OCI-LY3 (cell line): ENCODE measurements around the gene RGS13.

Experiments used
- H2AFZ ChIP-seq: fragments of 200-600, 300-600 bp; shearing (Covaris generic); 2 replicates; pipeline ENCODE4 v1.6.0; 2014; ENCODE audit warnings: antibody characterized with exemption, low read depth, low read length
- H3K27ac ChIP-seq: fragments of 200-600, 300-600 bp; sonication (generic); 2 replicates; pipeline ENCODE4 v1.5.1; 2014; ENCODE audit warnings: mild to moderate bottlenecking, low read length, moderate library complexity, mixed read lengths
- H3K27me3 ChIP-seq: fragments of 200-600, 300-600 bp; sonication (generic); 2 replicates; pipeline ENCODE4 v1.6.1; 2014; ENCODE audit warnings: low read depth, low read length, mixed read lengths
- H3K36me3 ChIP-seq: fragments of 200-600, 300-600 bp; sonication (generic); replicated peaks from 2 replicates; pipeline ENCODE3; 2014; ENCODE audit warnings: low read depth, low read length, mixed read lengths
- H3K4me1 ChIP-seq: fragments of 300-600, 200-600 bp; sonication (generic); 2 replicates; pipeline ENCODE4 v1.6.1; 2014; ENCODE audit warnings: low read length, mixed read lengths
- H3K4me2 ChIP-seq: fragments of 200-600, 300-600 bp; sonication (generic); 2 replicates; pipeline ENCODE4 v1.6.1; 2014; ENCODE audit warnings: low read length, mixed read lengths
- H3K4me3 ChIP-seq: fragments of 300-600, 200-600 bp; sonication (generic); 2 replicates; pipeline ENCODE4 v1.5.1; 2014; ENCODE audit warnings: antibody characterized with exemption, mild to moderate bottlenecking, low read length, moderate library complexity
- H3K79me2 ChIP-seq: fragments of 300-600, 200-600 bp; shearing (Covaris generic); 2 replicates; pipeline ENCODE4 v1.6.1; 2014; ENCODE audit warnings: mild to moderate bottlenecking, low read length, mixed read lengths
- H3K9ac ChIP-seq: fragments of 300-600, 200-600 bp; shearing (Covaris generic); 2 replicates; pipeline ENCODE4 v1.6.0; 2014; ENCODE audit warnings: mild to moderate bottlenecking, low read length, moderate library complexity
- H3K9me3 ChIP-seq: fragments of 200-600, 300-600 bp; shearing (Covaris generic); 2 replicates; pipeline ENCODE4 v1.6.1; 2014; ENCODE audit warnings: low read length, mixed read lengths; ENCODE audit not compliant: insufficient read depth
- H4K20me1 ChIP-seq: fragments of 200-600, 300-600 bp; sonication (generic); 2 replicates; pipeline ENCODE4 v1.6.1; 2016; ENCODE audit warnings: low read length, mixed read lengths; ENCODE audit not compliant: insufficient read depth
- CTCF ChIP-seq: fragments of 200-600, 300-600 bp; sonication (generic); IDR thresholded peaks from 2 replicates; pipeline ENCODE4 v1.5.1; 2014; ENCODE audit warnings: antibody characterized with exemption, low read length, low read depth
- EZH2phosphoT487 ChIP-seq: fragments of 200-600 bp; shearing (Covaris generic); IDR thresholded peaks from 2 replicates; pipeline ENCODE4 v1.6.1; 2018; ENCODE audit warnings: antibody characterized with exemption, mixed run types, low read depth

The RGS13 gene

DNA sequence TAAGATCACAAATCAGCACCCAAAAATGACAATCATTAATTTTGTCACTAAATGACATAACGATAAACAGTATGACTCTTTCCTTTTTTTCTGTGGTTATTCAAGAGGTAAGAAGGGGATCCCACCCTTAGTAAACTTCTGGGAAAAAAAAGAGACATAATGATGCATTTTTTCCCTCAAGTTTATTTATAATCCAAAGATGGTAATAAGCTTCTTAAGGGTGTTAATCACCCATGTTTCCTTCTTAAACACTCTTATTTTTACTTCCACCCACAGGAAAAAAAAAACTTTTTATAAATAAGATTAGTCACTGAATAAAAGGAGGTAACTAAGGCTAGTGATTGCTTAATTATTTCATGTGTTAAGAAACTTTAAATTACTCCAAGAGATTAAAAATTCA is 35.7 kb upstream of the RGS13 start:
- H2AFZ ChIP-seq, result no peak overlapping the region
- H3K27me3 ChIP-seq, result no peaks in the 10 kb centered on the region
- no peaks in the 10 kb centered on the region for H3K9me3 ChIP-seq
- no peak overlapping the region for H3K4me3 ChIP-seq
- no peaks in the 10 kb centered on the region for H3K79me2 ChIP-seq
- TF ChIP-seq CTCF, result no peak
- TF ChIP-seq EZH2phosphoT487, result no peak
- no peaks in the 10 kb centered on the region for H3K36me3 ChIP-seq
- H4K20me1 ChIP-seq, result no peaks in the 10 kb centered on the region
- peaks cover 26% of the 10 kb centered on the region for H3K4me1 ChIP-seq
- H3K9ac ChIP-seq, result no peak overlapping the region
- no peak overlapping the region for H3K4me2 ChIP-seq
- no peak overlapping the region for H3K27ac ChIP-seq

- no peaks in the 10 kb centered on the region for H3K36me3 ChIP-seq
- H2AFZ ChIP-seq, result no peak overlapping the region
- no peaks in the 10 kb centered on the region for H3K27me3 ChIP-seq
- no peaks in the 10 kb centered on the region for H4K20me1 ChIP-seq
- no peak overlapping the region for H3K9ac ChIP-seq
- H3K9me3 ChIP-seq, result no peaks in the 10 kb centered on the region
- no peak overlapping the region for H3K27ac ChIP-seq
- peaks cover 33% of the 10 kb centered on the region for H3K4me1 ChIP-seq
- TF ChIP-seq CTCF (no peak), EZH2phosphoT487 (no peak)
- no peaks in the 10 kb centered on the region for H3K79me2 ChIP-seq
- no peak overlapping the region for H3K4me2 ChIP-seq
- no peak overlapping the region for H3K4me3 ChIP-seq
Observed at GRCh38 chr1:192601143-192601542, 34.8 kb upstream of the RGS13 start.

GRCh38 chr1:192601567-192601966 is 34.4 kb upstream of the RGS13 start:
- no peak overlapping the region for H3K4me2 ChIP-seq

DNA sequence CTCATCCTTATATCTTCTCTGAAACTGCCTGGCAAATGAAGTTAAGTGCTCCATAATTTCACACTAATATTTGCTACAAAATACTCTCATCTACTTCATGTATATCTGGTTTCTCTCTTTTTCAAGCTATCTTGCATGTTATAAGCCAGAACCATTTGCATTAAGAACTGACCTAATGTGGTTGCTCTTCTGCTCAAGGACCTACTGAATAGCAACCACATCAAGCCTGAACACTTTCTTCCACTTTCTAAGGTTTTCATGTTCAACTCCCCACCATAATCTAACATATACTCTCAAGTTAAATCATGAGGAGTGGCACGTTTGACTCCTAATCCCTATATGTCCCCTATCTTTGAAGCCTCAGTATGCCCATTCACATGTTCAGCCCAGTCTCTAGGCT is 33.2 kb upstream of the RGS13 start:
- H3K4me2 ChIP-seq, result no peak overlapping the region
- H4K20me1 ChIP-seq, result no peaks in the 10 kb centered on the region
- H2AFZ ChIP-seq, result no peak overlapping the region
- no peak overlapping the region for H3K9ac ChIP-seq
- H3K27ac ChIP-seq, result no peak overlapping the region
- H3K27me3 ChIP-seq, result no peaks in the 10 kb centered on the region
- no peak for TF ChIP-seq EZH2phosphoT487
- TF ChIP-seq CTCF, result no peak
- H3K4me1 ChIP-seq, result peaks cover 49% of the 10 kb centered on the region
- no peaks in the 10 kb centered on the region for H3K79me2 ChIP-seq
- H3K36me3 ChIP-seq, result no peaks in the 10 kb centered on the region
- H3K9me3 ChIP-seq, result no peaks in the 10 kb centered on the region
- H3K4me3 ChIP-seq, result no peak overlapping the region

More at GRCh38 chr1:192601567-192601966, 34.4 kb upstream of the RGS13 start:
- Histone ChIP-seq H3K4me3 (no peak overlapping the region), H3K27ac (no peak overlapping the region), H3K79me2 (no peaks in the 10 kb centered on the region), H3K36me3 (no peaks in the 10 kb centered on the region), H3K9me3 (no peaks in the 10 kb centered on the region), H3K9ac (no peak overlapping the region), H4K20me1 (no peaks in the 10 kb centered on the region), H3K27me3 (no peaks in the 10 kb centered on the region), H3K4me1 (peaks cover 37% of the 10 kb centered on the region), H2AFZ (no peak overlapping the region)
- TF ChIP-seq EZH2phosphoT487, result no peak
- no peak for TF ChIP-seq CTCF
